Measurements from ENCODE around the gene DEFB124. TPM values are rescaled to one million over a fixed set of nuclear protein-coding genes. Genes with fewer than 3 reads are reported as not detected.

DEFB124 gene
- total and polyA plus RNA-seq, 2 of the 8 experiments (the other 6 are each of a cell fraction or from before 2014, with no cell fraction given) = not detected

DNA sequence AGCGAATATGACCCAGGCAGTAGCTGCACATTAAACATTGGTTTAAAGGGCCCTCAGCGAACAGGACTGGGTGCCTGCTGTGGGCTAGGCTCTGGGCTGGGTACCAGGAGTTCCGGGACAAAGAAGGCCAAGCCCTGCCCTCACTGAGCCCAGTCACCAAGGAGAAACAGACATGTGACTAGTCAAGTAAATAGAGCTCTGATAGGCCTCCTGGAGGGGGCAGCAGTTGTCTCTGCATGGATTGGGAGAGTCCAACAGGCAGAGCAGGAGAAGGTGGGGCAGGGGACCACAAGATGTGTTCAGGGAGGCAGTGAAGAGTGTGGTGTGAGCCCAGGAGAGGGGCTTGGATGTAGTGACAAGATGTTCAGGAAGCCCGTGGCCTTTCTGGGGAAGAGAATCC, 42.4 kb upstream of the DEFB124 start (continued):
- TF ChIP-seq ZNF274 (IDR thresholded peaks at IDR 0.05; ENCODE audit: borderline replicate concordance, extremely low read depth, low read length) = no peak
- TF ChIP-seq BACH1 (IDR thresholded peaks at IDR 0.05; ENCODE audit: low read length) = no peak
- 0 out of 4 replicates have a peak, but pooled peaks of 1 of the 2 experiments have one; percentile 28 for TF ChIP-seq SIN3A (conservative IDR thresholded peaks at IDR 0.05 in 1 of 2, IDR thresholded peaks at IDR 0.05 in 1 of 2; ENCODE audit: low read depth in 1 of 2, low read length in 2 of 2)
- TF ChIP-seq, protein P1, sequence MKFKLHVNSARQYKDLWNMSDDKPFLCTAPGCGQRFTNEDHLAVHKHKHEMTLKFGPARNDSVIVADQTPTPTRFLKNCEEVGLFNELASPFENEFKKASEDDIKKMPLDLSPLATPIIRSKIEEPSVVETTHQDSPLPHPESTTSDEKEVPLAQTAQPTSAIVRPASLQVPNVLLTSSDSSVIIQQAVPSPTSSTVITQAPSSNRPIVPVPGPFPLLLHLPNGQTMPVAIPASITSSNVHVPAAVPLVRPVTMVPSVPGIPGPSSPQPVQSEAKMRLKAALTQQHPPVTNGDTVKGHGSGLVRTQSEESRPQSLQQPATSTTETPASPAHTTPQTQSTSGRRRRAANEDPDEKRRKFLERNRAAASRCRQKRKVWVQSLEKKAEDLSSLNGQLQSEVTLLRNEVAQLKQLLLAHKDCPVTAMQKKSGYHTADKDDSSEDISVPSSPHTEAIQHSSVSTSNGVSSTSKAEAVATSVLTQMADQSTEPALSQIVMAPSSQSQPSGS (IDR thresholded peaks at IDR 0.05; ENCODE audit: low read length) = no peak
- TF ChIP-seq YY1 (IDR thresholded peaks at IDR 0.05; ENCODE audit: low read depth, low read length) = no peak
- no peak for TF ChIP-seq HDAC2 (IDR thresholded peaks at IDR 0.05; ENCODE audit: borderline replicate concordance in 1 of 2, low read depth in 2 of 2, low read length in 2 of 2)
- no peak for TF ChIP-seq FOSL1 (IDR thresholded peaks at IDR 0.05; ENCODE audit: insufficient read depth, low read depth, low read length)
- TF ChIP-seq RBBP5 (IDR thresholded peaks at IDR 0.05; ENCODE audit: borderline replicate concordance, low read depth, low read length) = no peak
- TF ChIP-seq SUZ12 (IDR thresholded peaks at IDR 0.05; ENCODE audit: low read length) = no peak
- no peak for TF ChIP-seq NANOG (IDR thresholded peaks at IDR 0.05; ENCODE audit: insufficient read depth, low read depth, low read length, poor library complexity, severe bottlenecking)
- TF ChIP-seq MAFK (IDR thresholded peaks at IDR 0.05; ENCODE audit: low read depth, low read length) = no peak
- no peak for TF ChIP-seq JUN (IDR thresholded peaks at IDR 0.05; ENCODE audit: low read depth, low read length)
- no peak for TF ChIP-seq BCL11A (IDR thresholded peaks at IDR 0.05; ENCODE audit: low read depth in 2 of 2, low read length in 2 of 2)
- TF ChIP-seq TCF12 (IDR thresholded peaks at IDR 0.05; ENCODE audit: low read depth, low read length) = no peak
- no peak for TF ChIP-seq GABPA (IDR thresholded peaks at IDR 0.05; ENCODE audit: borderline replicate concordance, insufficient read depth, low read length)
- TF ChIP-seq SAP30 (IDR thresholded peaks at IDR 0.05; ENCODE audit: insufficient read depth, insufficient replicate concordance, low read length) = no peak
- peak; percentile 38; the same call in 1 of the 2 replicates for TF ChIP-seq JUND (IDR thresholded peaks at IDR 0.05; ENCODE audit: low read length)
- 0 out of 2 replicates have a peak, but pooled peaks have one; percentile 29 for TF ChIP-seq TAF1 (IDR thresholded peaks at IDR 0.05; ENCODE audit: low read depth, low read length)
- TF ChIP-seq, protein P2, sequence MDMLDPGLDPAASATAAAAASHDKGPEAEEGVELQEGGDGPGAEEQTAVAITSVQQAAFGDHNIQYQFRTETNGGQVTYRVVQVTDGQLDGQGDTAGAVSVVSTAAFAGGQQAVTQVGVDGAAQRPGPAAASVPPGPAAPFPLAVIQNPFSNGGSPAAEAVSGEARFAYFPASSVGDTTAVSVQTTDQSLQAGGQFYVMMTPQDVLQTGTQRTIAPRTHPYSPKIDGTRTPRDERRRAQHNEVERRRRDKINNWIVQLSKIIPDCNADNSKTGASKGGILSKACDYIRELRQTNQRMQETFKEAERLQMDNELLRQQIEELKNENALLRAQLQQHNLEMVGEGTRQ (IDR thresholded peaks at IDR 0.05; ENCODE audit: low read length) = peak; percentile 49; the same call in 1 of the 2 replicates
- no peak for TF ChIP-seq TEAD4 (IDR thresholded peaks at IDR 0.05; ENCODE audit: low read depth, low read length)
- TF ChIP-seq EP300 (IDR thresholded peaks at IDR 0.05; ENCODE audit: borderline replicate concordance in 1 of 2, low read depth in 2 of 2, low read length in 2 of 2) = peak in 1 of 2 experiments; percentile 83; a peak in 2 of 3 replicates
- no peak for TF ChIP-seq CBX5 (IDR thresholded peaks at IDR 0.05; ENCODE audit: low read depth, low read length)
